HEK293T (cell line): ENCODE results near the gene NXPE3.

ENCODE experiments used
- CTCF ChIA-PET: fragments of 350-600 bp; formaldehyde crosslinking; extraction: SDS; loops from one replicate; lab custom pipeline; 2021; ENCODE audit warnings: antibody characterized with exemption, inconsistent platforms; lab: Yijun Ruan, JAX
- POLR2A ChIA-PET: fragments of 350-600 bp; formaldehyde crosslinking; extraction: SDS; loops from one replicate; lab custom pipeline; 2020; ENCODE audit warnings: antibody characterized with exemption, inconsistent platforms; lab: Yijun Ruan, JAX
- DNase-seq: peaks from one replicate; pipeline ENCODE4 v3.0.0; 2012; ENCODE audit warnings: mixed read lengths; ENCODE audit errors: extremely low spot score
- ARNT ChIP-seq: fragments of 450-650 bp; IDR thresholded peaks from 2 replicates; pipeline ENCODE4 v1.6.1; 2017; ENCODE audit warnings: mild to moderate bottlenecking
- BHLHE40 ChIP-seq: fragments of 450-650 bp; IDR thresholded peaks from 2 replicates; pipeline ENCODE4 v1.6.1; 2016; ENCODE audit warnings: mild to moderate bottlenecking, moderate library complexity, borderline replicate concordance
- CTBP1 ChIP-seq: fragments of 450-650 bp; IDR thresholded peaks from 2 replicates; pipeline ENCODE4 v1.6.1; 2016; ENCODE audit warnings: borderline replicate concordance
- ELF4 ChIP-seq: fragments of 450-650 bp; IDR thresholded peaks from 2 replicates; pipeline ENCODE4 v1.6.1; 2017; ENCODE audit warnings: antibody characterized with exemption
- FOXA1 ChIP-seq: fragments of 450-650 bp; IDR thresholded peaks from 2 replicates; pipeline ENCODE4 v1.6.1; 2016; ENCODE audit warnings: mild to moderate bottlenecking
- FOXK2 ChIP-seq: fragments of 450-650 bp; IDR thresholded peaks from 2 replicates; pipeline ENCODE4 v1.6.1; 2016; ENCODE audit warnings: mild to moderate bottlenecking
- FOXM1 ChIP-seq: fragments of 450-650 bp; IDR thresholded peaks from 2 replicates; pipeline ENCODE4 v1.6.1; 2017; ENCODE audit warnings: mild to moderate bottlenecking, borderline replicate concordance
- HDGF ChIP-seq: fragments of 450-650 bp; IDR thresholded peaks from 2 replicates; pipeline ENCODE4 v1.6.1; 2017; ENCODE audit warnings: antibody characterized with exemption, borderline replicate concordance
- L3MBTL2 ChIP-seq: fragments of 450-650 bp; conservative IDR thresholded peaks from 2 replicates; pipeline ENCODE4 v1.6.1; 2016; ENCODE audit warnings: mild to moderate bottlenecking
- LEF1 ChIP-seq: fragments of 450-650 bp; IDR thresholded peaks from 2 replicates; pipeline ENCODE4 v1.6.1; 2017; ENCODE audit warnings: mild to moderate bottlenecking, borderline replicate concordance
- SP1 ChIP-seq: fragments of 450-650 bp; IDR thresholded peaks from 2 replicates; pipeline ENCODE4 v1.6.1; 2017
- SUZ12 ChIP-seq: fragments of 450-650 bp; IDR thresholded peaks from 2 replicates; pipeline ENCODE4 v1.6.1; 2016; ENCODE audit warnings: mild to moderate bottlenecking
- TF ChIP-seq, protein P1 (sequence below): fragments of 450-650 bp; IDR thresholded peaks from 2 replicates; pipeline ENCODE4 v1.6.1; 2016

NXPE3 gene

DNA sequence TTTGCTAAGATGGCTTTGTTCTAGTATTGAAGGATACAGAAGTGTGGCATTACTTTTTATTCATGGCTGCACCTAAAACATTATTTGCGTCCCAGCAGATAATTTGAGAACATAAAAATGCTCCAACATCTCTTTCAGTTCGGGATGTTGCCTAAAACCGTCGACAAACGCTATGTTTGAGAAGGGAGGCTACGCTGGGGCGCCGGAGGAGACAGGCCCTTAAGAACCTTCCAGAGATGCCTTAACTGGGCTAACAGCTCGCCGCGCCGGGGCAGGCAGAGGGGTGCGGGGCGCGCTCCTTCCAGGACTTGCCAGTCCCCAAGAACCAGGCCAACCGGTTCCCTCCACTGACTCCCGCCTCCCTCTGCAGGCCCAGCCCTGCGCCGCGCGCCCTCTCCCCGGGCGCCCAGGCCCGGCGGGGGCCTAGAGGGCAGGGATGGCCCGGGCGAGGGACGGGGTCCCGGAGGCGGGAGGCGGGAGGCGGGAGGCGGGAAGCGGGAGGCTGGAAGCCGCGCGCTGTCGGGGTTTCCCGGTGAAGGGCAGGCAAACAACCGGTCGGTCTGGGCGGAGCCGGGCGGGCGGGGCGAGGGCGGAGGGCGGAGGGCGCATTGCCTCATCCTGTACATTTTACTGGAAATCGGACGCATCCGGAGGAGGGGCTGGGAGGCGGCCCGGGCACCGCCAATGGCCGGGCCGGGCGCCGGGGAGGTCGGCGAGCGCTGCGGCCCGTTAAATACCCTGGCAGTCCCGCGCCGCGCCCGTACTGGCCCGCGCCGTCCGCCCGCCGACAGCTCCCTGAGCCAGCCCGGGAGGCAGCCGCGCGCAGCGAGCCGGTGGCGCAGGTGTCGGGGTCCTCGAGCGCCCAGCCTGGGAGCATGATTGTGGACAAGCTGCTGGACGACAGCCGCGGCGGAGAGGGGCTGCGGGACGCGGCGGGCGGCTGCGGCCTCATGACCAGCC, 70.0 kb downstream of the NXPE3 start, which contains the start of gene NFKBIZ:
TSS of gene NFKBIZ (plus strand) at position 761 of the 960 bp plus-strand sequence. CDS start at position 876, 115 bp downstream.
- ChIA-PET CTCF (no interaction called here), POLR2A (interaction anchor here (0.7 to 2.2 kb wide), 23 partner anchors 10 to 339 kb away, joined by 3 to 17 read pairs (median 5); no protein-coding TSS in a partner anchor)
- TF ChIP-seq FOXA1 (no peak), LEF1 (0 out of 2 replicates have a peak, but pooled peaks have one; percentile 53)
- peak; percentile 86 for DNase-seq

DNA sequence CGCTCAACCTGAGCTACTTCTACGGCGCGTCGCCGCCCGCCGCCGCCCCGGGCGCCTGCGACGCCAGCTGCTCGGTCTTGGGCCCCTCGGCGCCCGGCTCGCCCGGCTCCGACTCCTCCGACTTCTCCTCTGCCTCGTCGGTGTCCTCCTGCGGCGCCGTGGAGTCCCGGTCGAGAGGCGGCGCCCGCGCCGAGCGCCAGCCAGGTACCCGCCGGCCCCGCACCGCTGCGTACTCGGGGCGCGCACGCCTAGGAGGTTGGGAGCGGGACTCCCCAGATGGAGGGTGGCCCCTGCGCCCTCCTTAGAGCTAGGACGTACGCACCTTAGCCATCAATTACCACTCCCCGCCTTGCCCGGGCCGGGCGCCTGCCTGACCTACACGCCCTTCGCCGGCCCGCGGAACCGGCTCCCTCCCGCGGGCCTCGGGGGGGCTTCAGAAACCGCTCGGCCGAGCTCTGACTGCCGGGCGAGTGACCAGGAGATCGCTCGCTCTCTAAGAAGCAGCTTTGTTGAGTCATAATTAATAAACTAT, 70.8 kb downstream of the NXPE3 start:
- peak; percentile 55 for DNase-seq
- POLR2A ChIA-PET: interaction anchor here (0.7 to 2.2 kb wide), 20 partner anchors 9 to 338 kb away, joined by 3 to 17 read pairs (median 6); no protein-coding TSS in a partner anchor

DNA sequence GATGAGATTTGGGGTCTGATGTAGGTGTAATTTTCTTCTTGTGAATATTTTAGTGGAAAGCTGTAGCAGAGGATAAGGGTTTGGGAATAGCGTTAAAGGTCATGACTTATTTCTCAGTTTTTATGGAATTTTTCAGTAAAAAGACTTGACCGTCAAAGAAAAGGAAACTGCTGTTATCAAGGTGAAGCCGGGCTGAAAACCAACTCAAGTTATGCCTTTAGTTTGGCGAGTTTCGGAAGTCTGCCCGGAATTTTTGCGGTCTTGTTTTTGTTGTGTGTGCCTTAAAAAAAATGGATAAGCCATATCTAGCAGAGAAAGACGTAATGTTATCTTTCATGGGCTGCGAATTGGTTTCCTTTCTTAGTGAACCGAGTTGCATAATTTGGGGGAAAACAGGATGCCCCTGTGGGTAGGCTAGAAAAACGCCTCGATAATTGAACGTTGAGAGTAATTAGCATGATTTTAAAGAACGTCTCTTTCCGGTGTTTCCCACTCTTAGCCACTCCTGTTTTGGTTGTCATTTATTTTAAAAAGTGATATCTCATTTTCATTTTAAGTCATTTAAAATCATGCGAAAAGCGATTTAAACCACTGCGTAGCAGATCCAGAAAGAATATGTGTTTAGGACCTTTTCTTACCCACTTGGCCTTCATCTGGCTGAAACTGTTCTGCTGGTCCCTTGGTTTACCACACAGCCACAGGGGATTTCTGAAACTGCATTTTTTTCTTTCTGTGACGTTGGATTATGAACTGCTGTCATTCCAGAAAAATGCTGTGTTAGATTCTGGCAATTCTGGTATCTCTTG, 71.4 kb downstream of the NXPE3 start:
- ChIA-PET CTCF (no interaction called here), POLR2A (interaction anchor here (1.2 to 2.2 kb wide), 14 partner anchors 8 to 239 kb away, joined by 3 to 17 read pairs (median 7); no protein-coding TSS in a partner anchor)
- no peak for DNase-seq
- TF ChIP-seq ELF4 (no peak), L3MBTL2 (no peak)
- TF ChIP-seq, protein P1, sequence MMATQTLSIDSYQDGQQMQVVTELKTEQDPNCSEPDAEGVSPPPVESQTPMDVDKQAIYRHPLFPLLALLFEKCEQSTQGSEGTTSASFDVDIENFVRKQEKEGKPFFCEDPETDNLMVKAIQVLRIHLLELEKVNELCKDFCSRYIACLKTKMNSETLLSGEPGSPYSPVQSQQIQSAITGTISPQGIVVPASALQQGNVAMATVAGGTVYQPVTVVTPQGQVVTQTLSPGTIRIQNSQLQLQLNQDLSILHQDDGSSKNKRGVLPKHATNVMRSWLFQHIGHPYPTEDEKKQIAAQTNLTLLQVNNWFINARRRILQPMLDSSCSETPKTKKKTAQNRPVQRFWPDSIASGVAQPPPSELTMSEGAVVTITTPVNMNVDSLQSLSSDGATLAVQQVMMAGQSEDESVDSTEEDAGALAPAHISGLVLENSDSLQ: no peak

More for the DNA sequence above, 70.8 kb downstream of the NXPE3 start:
- CTCF ChIA-PET: no interaction called here
- TF ChIP-seq LEF1: 0 out of 2 replicates have a peak, but pooled peaks have one; percentile 3
- TF ChIP-seq, protein P1: no peak
- TF ChIP-seq SUZ12: no peak
- no peak for TF ChIP-seq ARNT
- TF ChIP-seq SP1: no peak

DNA sequence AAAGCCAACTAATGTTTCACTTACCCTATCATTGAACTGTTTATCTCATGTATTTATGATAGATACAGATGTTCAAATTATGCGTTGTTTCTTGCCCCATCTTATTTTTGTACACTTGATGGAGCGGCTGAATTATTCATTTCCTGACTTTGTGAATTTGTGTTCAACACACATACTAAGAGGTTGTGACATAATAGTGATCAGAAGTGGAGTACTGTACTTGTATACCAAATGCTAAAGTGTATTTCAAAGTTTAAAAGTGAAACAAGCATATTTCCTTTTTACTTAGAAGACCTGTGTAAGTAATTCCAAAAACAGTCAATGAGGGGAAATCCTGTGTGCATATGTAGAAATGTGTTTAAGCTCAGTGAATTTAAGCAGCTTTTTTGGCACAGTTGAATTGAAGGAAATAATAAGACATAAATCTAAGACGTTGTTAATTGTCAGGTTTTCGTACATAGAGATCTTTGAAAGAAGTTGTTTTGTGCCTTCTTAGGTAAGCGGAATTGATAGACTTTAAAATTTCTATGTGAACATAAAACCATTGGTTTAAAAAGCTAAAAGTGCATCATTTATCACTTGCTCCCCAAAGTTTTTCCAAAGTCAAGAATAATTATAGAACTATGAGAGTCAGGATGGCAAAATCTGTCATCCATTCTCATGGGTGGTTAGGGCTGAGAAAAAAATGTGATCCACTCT, 72.2 kb downstream of the NXPE3 start:
- no peak for TF ChIP-seq FOXK2
- TF ChIP-seq FOXA1: no peak
- TF ChIP-seq BHLHE40: no peak
- no peak for TF ChIP-seq HDGF
- no peak for TF ChIP-seq FOXM1
- no peak for TF ChIP-seq L3MBTL2
- TF ChIP-seq, protein P1: no peak
- POLR2A ChIA-PET: no interaction called here
- no peak for DNase-seq
- CTCF ChIA-PET: no interaction called here

DNA sequence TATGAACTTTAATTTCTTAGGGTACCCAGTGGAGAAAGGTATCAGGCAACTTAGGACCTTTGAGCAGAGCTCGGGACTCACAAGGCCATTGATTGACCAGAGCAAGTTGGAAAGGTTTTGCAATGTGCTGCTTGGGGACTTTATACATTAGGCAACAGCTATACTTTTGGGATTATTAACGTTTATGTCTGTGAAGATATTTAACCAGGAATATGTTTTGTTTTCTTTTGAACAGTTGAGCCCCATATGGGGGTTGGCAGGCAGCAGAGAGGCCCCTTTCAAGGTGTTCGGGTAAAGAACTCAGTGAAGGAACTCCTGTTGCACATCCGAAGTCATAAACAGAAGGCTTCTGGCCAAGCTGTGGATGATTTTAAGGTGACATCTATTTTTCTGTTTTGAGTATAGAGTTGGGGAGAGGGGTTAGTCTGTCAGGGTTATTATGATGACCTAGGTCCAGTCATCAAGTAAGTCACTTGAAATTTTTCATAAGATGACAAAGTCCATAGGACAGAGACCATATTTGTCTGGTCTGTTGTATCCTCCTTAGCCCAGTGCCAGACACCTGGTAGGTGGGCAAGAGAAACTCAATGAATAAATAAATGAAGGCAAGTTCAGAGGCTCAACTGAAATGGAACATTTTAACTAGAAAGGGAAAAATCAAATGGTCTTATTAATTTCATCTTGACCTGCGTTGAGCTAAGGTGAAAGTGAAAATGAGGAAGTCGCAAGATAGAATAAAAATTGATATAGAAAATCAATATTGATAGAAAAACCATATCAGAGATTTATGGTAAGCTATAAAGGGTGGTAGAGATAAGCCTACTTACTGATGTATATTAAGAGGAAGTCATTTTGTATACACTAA, 73.1 kb downstream of the NXPE3 start:
- no peak for DNase-seq
- ChIA-PET POLR2A (no interaction called here), CTCF (no interaction called here)
- TF ChIP-seq LEF1 (no peak), CTBP1 (no peak), FOXK2 (no peak), BHLHE40 (no peak), FOXM1 (no peak)
